ENCODE measurements around the gene SLC35E2B. TPM values are rescaled to one million over a fixed set of nuclear protein-coding genes. Genes with fewer than 3 reads are reported as not detected.

Gene SLC35E2B
- total and polyA plus RNA-seq, 2 of the 13 experiments (the other 11 are each of a cell fraction or from before 2014, with no cell fraction given): 14.1 to 19.7 TPM

GRCh38 chr1:1630965-1631781 is 61.4 kb downstream of the SLC35E2B start:
- Histone ChIP-seq H3K27ac (ENCODE audit: extremely low read length, insufficient read depth, low read length) (no peak overlapping the region), H3K4me3 (replicated peaks in 1 of 3; ENCODE audit: insufficient read depth in 1 of 3, low read depth in 2 of 3, low read length in 3 of 3) (no peak overlapping the region), H3K4me2 (ENCODE audit: low read depth, low read length) (peak overlapping the region; percentile 70), H3K9me3 (ENCODE audit: low read length) (no peaks in the 10 kb centered on the region), H3K36me3 (replicated peaks in 1 of 2; ENCODE audit: control insufficient read depth in 1 of 2, insufficient read depth in 2 of 2, low read length in 2 of 2) (peaks cover 0 to 2% of the 10 kb centered on the region in 2 experiments; a peak in 1 of 5 replicates), H3K9ac (ENCODE audit: insufficient read depth, low read depth, low read length) (no peak overlapping the region), H4K20me1 (ENCODE audit: insufficient read depth, low read length) (no peaks in the 10 kb centered on the region), H3K27me3 (ENCODE audit: control insufficient read depth in 1 of 2, insufficient read depth in 2 of 2, low read length in 2 of 2) (no peaks in the 10 kb centered on the region), H3K4me1 (ENCODE audit: insufficient read depth, low read length) (no peaks in the 10 kb centered on the region), H3K79me2 (ENCODE audit: insufficient read depth, low read length) (no peaks in the 10 kb centered on the region), H2AFZ (ENCODE audit: low read length) (no peak overlapping the region)
- no TSS peak for BruUV-seq (replicated peaks)
- POLR2A ChIA-PET: no interaction called here
- ATAC-seq (no peak), FAIRE-seq (no peak), DNase-seq (ENCODE audit: low spot score) (no peak)
- CTCF ChIA-PET (ENCODE audit: low intra/inter-chr PET ratio, low total read pairs): no interaction called here
- WGBS (ENCODE audit: low lambda C conversion rate): 95% methylated on average over 66 of the region's 79 CpGs
- in situ Hi-C loops (cut with HindIII; ENCODE audit: extremely low pct_ligation_motif_present, low pct_unique_long_range_greater_than_20kb) (no loop called here), intact Hi-C loops (cut with micrococcal nuclease; ENCODE audit: unreplicated experiment) (no loop called here)
- TF ChIP-seq HNRNPK (IDR thresholded peaks at IDR 0.05; ENCODE audit: low read depth, low read length, poor library complexity, severe bottlenecking) (peak; percentile 22), CC2D1A (CRISPR knock-in tag; IDR thresholded peaks at IDR 0.05) (no peak)

- WGBS (ENCODE audit: low lambda C conversion rate): 98% methylated on average over 70 of the region's 81 CpGs
- Histone ChIP-seq H3K36me3 (replicated peaks in 1 of 2; ENCODE audit: control insufficient read depth in 1 of 2, insufficient read depth in 2 of 2, low read length in 2 of 2) (peaks cover 0 to 2% of the 10 kb centered on the region in 2 experiments; a peak in 1 of 5 replicates), H3K4me1 (ENCODE audit: insufficient read depth, low read length) (no peaks in the 10 kb centered on the region), H3K9me3 (ENCODE audit: low read length) (no peaks in the 10 kb centered on the region), H3K79me2 (ENCODE audit: insufficient read depth, low read length) (no peaks in the 10 kb centered on the region), H3K27me3 (ENCODE audit: control insufficient read depth in 1 of 2, insufficient read depth in 2 of 2, low read length in 2 of 2) (no peaks in the 10 kb centered on the region), H2AFZ (ENCODE audit: low read length) (no peak overlapping the region), H3K4me3 (replicated peaks in 1 of 3; ENCODE audit: insufficient read depth in 1 of 3, low read depth in 2 of 3, low read length in 3 of 3) (no peak overlapping the region), H4K20me1 (ENCODE audit: insufficient read depth, low read length) (no peaks in the 10 kb centered on the region), H3K27ac (ENCODE audit: extremely low read length, insufficient read depth, low read length) (no peak overlapping the region), H3K4me2 (ENCODE audit: low read depth, low read length) (no peak overlapping the region), H3K9ac (ENCODE audit: insufficient read depth, low read depth, low read length) (no peak overlapping the region)
- TF ChIP-seq AGO2 (optimal IDR thresholded peaks at IDR 0.05; ENCODE audit: low read depth, low read length): peak; percentile 3
- no peak for TF ChIP-seq ZNF773 (CRISPR knock-in tag; IDR thresholded peaks at IDR 0.05; ENCODE audit: borderline replicate concordance)
- in situ Hi-C loops (cut with HindIII; ENCODE audit: extremely low pct_ligation_motif_present, low pct_unique_long_range_greater_than_20kb) (no loop called here), intact Hi-C loops (cut with micrococcal nuclease; ENCODE audit: unreplicated experiment) (no loop called here)
- BruUV-seq (replicated peaks): no TSS peak
- ATAC-seq (no peak), FAIRE-seq (no peak), DNase-seq (ENCODE audit: low spot score) (no peak)
- CTCF ChIA-PET (ENCODE audit: low intra/inter-chr PET ratio, low total read pairs): no interaction called here
- POLR2A ChIA-PET: no interaction called here
These were observed 62.2 kb downstream of the SLC35E2B start for GRCh38 chr1:1630191-1630964.

All from HepG2 (cell line).